HEK293T (cell line): ENCODE measurements around the gene TTC36.

Experiments used
- ARNT ChIP-seq: fragments of 450-650 bp; IDR thresholded peaks from 2 replicates; pipeline ENCODE4 v1.6.1; 2017; ENCODE audit warnings: mild to moderate bottlenecking
- BHLHE40 ChIP-seq: fragments of 450-650 bp; IDR thresholded peaks from 2 replicates; pipeline ENCODE4 v1.6.1; 2016; ENCODE audit warnings: mild to moderate bottlenecking, moderate library complexity, borderline replicate concordance
- ELF4 ChIP-seq: fragments of 450-650 bp; IDR thresholded peaks from 2 replicates; pipeline ENCODE4 v1.6.1; 2017; ENCODE audit warnings: antibody characterized with exemption
- FOXA1 ChIP-seq: fragments of 450-650 bp; IDR thresholded peaks from 2 replicates; pipeline ENCODE4 v1.6.1; 2016; ENCODE audit warnings: mild to moderate bottlenecking
- FOXK2 ChIP-seq: fragments of 450-650 bp; IDR thresholded peaks from 2 replicates; pipeline ENCODE4 v1.6.1; 2016; ENCODE audit warnings: mild to moderate bottlenecking
- FOXM1 ChIP-seq: fragments of 450-650 bp; IDR thresholded peaks from 2 replicates; pipeline ENCODE4 v1.6.1; 2017; ENCODE audit warnings: mild to moderate bottlenecking, borderline replicate concordance
- HDGF ChIP-seq: fragments of 450-650 bp; IDR thresholded peaks from 2 replicates; pipeline ENCODE4 v1.6.1; 2017; ENCODE audit warnings: antibody characterized with exemption, borderline replicate concordance
- LEF1 ChIP-seq: fragments of 450-650 bp; IDR thresholded peaks from 2 replicates; pipeline ENCODE4 v1.6.1; 2017; ENCODE audit warnings: mild to moderate bottlenecking, borderline replicate concordance
- SP1 ChIP-seq: fragments of 450-650 bp; IDR thresholded peaks from 2 replicates; pipeline ENCODE4 v1.6.1; 2017
- SUZ12 ChIP-seq: fragments of 450-650 bp; IDR thresholded peaks from 2 replicates; pipeline ENCODE4 v1.6.1; 2016; ENCODE audit warnings: mild to moderate bottlenecking
- TARDBP ChIP-seq: fragments of 450-650 bp; IDR thresholded peaks from 2 replicates; pipeline ENCODE4 v1.6.1; 2016
- TF ChIP-seq, protein P1 (sequence below): fragments of 450-650 bp; IDR thresholded peaks from 2 replicates; pipeline ENCODE4 v1.6.1; 2016

GRCh38 chr11:118545533-118545932 is 18.3 kb downstream of the TTC36 start:
- TF ChIP-seq BHLHE40 (no peak), SP1 (no peak), ARNT (no peak), FOXM1 (no peak), TARDBP (no peak), FOXK2 (no peak), SUZ12 (no peak), FOXA1 (no peak), LEF1 (no peak), HDGF (no peak), ELF4 (no peak)
- TF ChIP-seq, protein P1, sequence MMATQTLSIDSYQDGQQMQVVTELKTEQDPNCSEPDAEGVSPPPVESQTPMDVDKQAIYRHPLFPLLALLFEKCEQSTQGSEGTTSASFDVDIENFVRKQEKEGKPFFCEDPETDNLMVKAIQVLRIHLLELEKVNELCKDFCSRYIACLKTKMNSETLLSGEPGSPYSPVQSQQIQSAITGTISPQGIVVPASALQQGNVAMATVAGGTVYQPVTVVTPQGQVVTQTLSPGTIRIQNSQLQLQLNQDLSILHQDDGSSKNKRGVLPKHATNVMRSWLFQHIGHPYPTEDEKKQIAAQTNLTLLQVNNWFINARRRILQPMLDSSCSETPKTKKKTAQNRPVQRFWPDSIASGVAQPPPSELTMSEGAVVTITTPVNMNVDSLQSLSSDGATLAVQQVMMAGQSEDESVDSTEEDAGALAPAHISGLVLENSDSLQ: no peak
